Activated CD4-positive, CD25-positive, alpha-beta regulatory T cell treated with anti-CD3 and anti-CD28 coated beads, Interleukin-2, amount 50 U/mL, for 24 hours (primary cell): ENCODE data around the gene CALML5.

Experiments used
- ATAC-seq, 2 donors: fragments of 150-1000 bp; cut with Tn5 transposase; one replicate each; pipeline ENCODE4 v1.10.0; 2021; ENCODE audit warnings: mild to moderate bottlenecking in 1 of 2, moderate library complexity in 1 of 2

CALML5 gene

GRCh38 chr10:5498791-5499492 is 428 bp downstream of the CALML5 start:
- ATAC-seq, result no peak

- ATAC-seq, result no peak
Measured at GRCh38 chr10:5497948-5498730, 1.2 kb downstream of the CALML5 start.

GRCh38 chr10:5497289-5497688 is 2.1 kb downstream of the CALML5 start:
- no peak for ATAC-seq

GRCh38 chr10:5496261-5497250 is 2.8 kb downstream of the CALML5 start:
- no peak for ATAC-seq

GRCh38 chr10:5494611-5495010 is 4.8 kb downstream of the CALML5 start:
- ATAC-seq, result no peak

- ATAC-seq, result no peak
Measured at GRCh38 chr10:5493691-5494090, 5.7 kb downstream of the CALML5 start.

- ATAC-seq, result no peak
Measured at GRCh38 chr10:5492929-5493576, 6.3 kb downstream of the CALML5 start.

GRCh38 chr10:5492322-5492855 is 7.0 kb downstream of the CALML5 start:
- ATAC-seq, result no peak

- ATAC-seq, result no peak
Measured at GRCh38 chr10:5491477-5491876, 7.9 kb downstream of the CALML5 start.

- ATAC-seq, result no peak
Measured at GRCh38 chr10:5490698-5491464, 8.5 kb downstream of the CALML5 start.

GRCh38 chr10:5490032-5490431 is 9.3 kb downstream of the CALML5 start:
- ATAC-seq, result no peak

GRCh38 chr10:5488272-5489161 is 10.9 kb downstream of the CALML5 start:
- ATAC-seq, result no peak

GRCh38 chr10:5486853-5487235 is 12.5 kb downstream of the CALML5 start:
- no peak for ATAC-seq

- no peak for ATAC-seq
Measured at GRCh38 chr10:5485948-5486852, 13.2 kb downstream of the CALML5 start.

- ATAC-seq, result no peak
Measured at GRCh38 chr10:5485290-5485689, 14.1 kb downstream of the CALML5 start.

GRCh38 chr10:5484205-5484604 is 15.2 kb downstream of the CALML5 start:
- ATAC-seq, result no peak

GRCh38 chr10:5482016-5482415 is 17.4 kb downstream of the CALML5 start:
- ATAC-seq, result no peak

- ATAC-seq, result no peak
Measured at GRCh38 chr10:5481121-5481520, 18.2 kb downstream of the CALML5 start.
